C1 segment of cervical spinal cord (tissue), 14 donors: ENCODE data around the gene MYL2.

ENCODE experiments used
- DNase-seq, 14 donors: peaks; one replicate each; lab custom pipeline; 2025; lab: John Stamatoyannopoulos, UW

The MYL2 gene

GRCh38 chr12:110930348-110931314, 10.3 kb upstream of the MYL2 start:
- no peak for DNase-seq

DNA sequence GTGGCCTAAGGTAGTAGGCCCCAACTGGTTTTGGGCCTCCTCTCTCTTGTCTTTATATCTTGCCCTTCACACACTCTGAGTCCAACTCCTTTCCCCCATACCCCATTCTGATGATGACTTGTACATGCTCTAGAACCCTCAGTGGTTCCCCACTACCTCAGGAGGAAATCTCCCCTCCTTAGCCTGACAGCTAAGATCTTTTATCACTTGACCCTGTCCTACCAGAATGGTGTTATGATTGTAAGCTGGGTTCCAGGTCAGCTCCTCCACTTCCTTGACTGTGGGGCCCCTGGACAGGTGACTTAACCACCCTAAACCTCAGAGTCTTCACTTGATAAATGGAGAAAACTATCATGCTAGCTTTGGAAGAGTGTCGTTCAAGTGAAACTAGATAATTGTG, 9.4 kb upstream of the MYL2 start:
- DNase-seq: no peak

DNA sequence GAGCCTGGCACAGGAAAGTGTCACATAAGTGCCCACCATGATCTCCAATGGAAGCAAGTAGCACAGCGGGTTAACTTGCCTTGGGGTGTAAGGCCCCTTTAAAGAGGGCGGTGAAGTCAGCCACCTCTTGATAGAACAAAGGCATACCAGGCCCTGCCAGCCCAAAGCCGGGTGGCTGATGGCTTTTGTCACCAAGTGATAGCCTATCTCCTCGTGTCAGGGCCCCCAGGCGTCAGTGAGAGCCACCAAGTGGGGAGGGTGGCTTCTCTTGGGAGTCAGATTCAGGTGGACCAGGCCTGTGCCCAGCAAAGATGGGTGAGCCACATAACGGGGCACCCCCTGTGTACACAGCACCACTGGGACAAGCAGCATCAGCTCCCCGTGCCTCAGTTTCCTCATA, 8.3 kb upstream of the MYL2 start:
- DNase-seq: no peak

GRCh38 chr12:110927546-110927945, 7.2 kb upstream of the MYL2 start:
- DNase-seq: no peak

GRCh38 chr12:110923692-110924334, 3.4 kb upstream of the MYL2 start:
- no peak for DNase-seq

DNA sequence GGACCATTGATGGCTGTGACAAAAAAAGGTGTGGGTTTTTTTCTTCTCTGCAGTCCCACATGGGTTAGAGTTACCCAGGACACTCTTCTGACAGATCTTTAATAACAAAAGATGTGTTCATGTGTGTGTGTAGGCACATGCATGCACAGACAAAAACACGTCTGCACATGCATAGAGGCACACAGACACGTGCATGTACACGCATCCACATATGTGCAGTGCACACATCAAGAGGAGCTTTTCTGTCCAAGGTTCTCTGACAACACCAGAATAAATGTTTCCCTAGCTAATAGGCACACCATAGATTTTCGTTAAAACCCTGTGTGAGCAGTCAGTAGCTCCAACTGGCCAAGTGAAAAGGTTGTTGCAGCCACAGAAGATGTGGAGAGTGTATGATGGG, 2.8 kb upstream of the MYL2 start:
- no peak for DNase-seq

DNA sequence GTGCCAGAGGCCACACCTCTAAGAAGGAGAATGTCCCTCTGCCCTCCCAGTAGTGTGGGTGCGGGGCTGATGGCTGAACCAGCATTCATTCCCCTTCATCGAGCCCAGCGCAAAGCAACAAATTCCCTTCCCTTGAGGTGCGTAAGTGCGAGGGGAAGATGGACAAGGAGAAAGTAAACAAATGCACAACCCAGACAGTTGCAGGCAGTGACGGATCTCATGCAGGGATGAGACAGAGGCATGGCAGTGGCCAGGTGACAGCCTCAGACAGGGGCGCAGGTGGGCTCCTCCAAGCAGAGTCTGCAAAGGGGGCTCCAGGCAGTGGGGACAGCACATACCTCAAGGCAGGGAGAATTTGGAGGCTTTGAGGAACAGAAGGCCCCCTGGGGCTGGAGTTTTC, 2.3 kb upstream of the MYL2 start:
- no peak for DNase-seq

DNA sequence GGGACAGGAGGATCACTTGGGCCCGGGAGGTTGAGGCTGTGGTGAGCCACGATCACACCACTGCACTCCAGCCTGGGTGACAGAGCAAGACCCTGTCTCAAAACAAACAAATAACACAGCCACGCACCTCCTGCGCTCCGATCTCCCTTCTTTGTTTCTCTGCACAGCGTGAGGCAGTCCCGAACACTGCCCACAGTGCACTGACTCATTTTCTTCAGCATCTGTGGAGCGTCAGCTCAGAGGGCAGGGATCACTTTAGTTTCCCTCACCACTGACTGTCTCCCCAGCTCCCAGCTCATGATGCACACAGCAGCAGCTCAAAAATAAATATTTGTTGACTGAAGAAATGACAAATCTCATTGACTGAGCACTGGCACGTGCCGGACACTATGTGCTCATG, 883 bp upstream of the MYL2 start:
- DNase-seq: no peak

DNA sequence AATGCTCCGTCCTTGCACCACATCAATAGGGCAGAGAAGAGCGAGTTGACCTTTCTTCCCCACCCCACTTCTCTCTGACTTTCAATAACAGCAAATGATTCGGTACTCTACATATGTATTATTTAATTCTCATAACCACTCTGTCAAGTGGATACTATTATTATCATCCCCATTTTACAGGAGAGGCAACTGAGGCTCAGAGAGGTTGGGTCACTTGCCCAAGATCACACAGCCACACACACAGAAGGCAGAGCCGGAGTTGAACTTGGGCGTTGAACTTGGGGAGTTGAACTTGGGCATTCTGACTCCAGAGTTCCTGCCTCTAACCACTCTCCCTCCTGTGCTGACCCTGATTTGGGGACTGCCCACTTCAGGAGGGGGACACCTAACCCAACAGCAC, 659 bp downstream of the MYL2 start:
- DNase-seq: no peak

DNA sequence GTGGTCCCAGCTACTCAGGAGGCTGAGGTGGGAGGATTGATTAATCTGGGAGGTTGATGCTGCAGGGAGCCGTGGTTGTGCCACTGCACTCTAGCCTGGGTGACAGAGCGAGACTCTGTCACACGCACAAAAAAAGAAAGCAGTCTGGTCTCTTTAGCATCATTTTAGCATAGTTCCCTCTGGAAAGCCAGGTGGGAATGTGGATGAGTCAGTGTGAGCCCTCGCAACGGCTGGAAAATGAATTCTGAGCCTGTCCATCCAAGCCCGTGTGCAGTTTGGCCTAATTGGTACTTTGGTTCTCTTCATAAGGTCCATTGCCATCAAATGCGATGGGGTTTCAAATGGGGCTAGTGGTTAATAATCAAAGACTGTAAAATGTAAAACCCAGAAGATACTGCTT, 2.4 kb downstream of the MYL2 start:
- DNase-seq: no peak

GRCh38 chr12:110917467-110917866, 2.9 kb downstream of the MYL2 start:
- no peak for DNase-seq

DNA sequence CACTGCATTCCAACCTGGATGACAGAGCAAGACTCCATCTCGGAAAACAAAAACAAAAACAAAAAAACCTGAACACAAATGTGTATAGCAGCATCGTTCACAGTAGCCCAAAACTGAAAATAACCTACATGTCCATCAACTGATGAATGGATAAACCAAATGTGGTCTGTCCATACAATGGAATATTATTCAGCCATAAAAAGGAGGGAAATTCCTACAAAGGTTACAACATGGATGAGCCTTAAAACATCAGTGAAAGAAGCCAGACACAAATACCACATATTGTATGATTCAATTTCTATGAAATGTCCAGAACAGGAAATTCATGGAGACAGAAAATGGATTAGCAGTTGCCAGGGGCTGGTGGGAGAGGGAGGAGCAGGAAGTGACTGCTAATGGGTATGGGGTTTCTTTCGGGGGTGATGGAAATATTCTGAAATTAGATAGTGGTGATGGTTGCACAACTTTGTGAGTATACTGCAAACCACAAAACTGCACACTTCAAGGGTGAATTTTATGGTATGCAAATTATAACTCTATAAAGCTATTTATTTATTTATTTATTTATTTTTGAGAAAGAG, 4.0 kb downstream of the MYL2 start:
- DNase-seq: no peak

- DNase-seq: no peak
Observed at GRCh38 chr12:110913119-110914056, 7.0 kb downstream of the MYL2 start.

DNA sequence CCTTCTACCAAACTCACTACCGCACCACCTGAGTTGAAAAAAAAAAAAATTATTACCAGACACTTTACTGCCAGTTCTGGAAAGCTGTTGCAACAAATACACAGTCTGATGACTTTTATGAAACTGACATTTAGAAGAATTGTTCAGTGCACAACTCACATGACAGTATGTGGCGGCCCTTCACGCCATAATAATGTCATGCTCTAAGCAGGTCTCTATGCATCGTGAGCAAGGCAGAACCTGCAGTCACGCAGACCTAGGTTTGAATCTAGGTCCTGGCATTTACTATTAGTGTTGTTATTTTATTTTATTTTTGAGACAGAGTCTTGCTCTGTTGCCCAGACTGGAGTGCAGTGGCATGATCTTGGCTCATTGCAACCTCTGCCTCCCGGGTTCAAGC, 8.1 kb downstream of the MYL2 start:
- no peak for DNase-seq

GRCh38 chr12:110908377-110909152, 11.8 kb downstream of the MYL2 start:
- DNase-seq: no peak

DNA sequence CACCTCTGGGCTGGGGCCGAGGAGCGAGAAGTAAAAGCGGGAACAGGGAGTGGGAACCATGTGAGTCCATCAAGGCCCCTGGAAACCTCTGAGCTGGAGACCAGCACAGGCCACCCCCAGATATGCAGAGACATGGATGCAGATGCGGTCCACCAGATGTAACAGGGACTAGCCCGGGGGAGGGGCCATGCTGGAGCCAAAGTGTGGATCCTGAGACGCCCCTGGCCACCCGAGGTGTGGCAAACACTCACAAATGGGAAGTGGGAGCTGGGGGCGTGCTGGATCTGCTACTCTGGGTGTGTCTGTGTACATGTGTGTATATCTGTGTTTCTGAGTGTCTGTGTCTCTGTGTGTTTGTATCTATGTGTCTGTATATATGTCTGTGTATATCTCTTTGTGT, 12.8 kb downstream of the MYL2 start:
- DNase-seq: no peak

DNA sequence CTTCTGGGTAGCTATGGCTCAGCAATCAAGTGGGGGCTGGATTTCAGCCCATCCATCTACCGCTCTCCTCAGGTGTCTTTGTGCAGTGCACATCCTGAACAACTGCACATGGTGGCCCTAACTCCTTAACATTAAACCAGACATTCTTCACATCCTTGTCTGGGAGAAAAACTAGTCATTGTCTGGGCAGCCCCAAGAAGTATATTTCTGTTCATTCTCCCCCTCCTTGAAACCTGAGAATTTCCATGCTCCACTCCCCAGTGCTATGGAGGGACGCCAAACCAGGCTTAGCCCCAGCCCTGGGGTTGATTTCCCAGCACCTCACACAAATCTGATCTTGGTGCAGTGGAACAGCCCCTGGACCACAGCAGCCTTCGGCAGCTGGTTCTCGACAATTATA, 13.4 kb downstream of the MYL2 start:
- DNase-seq: no peak

DNA sequence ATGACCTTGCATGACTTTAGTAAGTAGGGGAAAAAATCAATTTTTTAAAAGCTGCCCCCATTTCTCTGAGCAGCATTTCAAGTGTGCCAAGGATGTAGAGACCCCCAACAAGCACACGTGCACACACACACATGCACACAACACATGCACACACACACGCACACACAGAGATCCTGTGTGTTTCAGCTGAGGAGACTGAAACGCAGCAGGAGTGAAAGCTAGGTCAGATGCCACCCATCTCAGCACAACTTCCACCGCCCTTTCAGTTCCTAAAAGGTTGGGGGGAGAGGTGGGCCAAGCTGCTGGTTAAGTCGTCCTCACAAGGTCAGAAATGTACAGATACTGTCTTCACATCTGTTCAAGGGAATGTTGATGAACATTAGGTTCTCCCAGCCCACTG, 13.9 kb downstream of the MYL2 start:
- no peak for DNase-seq

GRCh38 chr12:110906083-110906482, 14.3 kb downstream of the MYL2 start:
- no peak for DNase-seq

DNA sequence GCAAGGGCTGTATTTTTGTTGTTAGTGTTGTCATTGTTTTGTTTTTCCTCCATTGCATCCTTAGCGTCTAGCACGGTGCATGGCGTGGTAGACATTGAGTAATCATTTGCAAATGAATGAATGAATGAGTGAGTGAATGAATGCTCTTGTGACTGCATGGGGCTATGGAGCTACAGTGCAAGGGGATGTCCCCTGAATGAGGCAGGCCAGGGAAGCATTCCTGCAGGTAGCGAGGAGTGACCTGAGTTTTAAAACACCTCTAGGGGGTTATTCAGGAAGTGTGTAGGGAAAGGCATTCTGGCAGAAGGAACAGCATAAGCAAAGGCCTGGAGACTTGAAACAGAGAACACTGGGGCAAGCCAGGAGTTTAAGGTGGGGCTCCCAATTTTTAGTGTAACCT, 16.9 kb downstream of the MYL2 start:
- no peak for DNase-seq

- DNase-seq: no peak
Observed at GRCh38 chr12:110901401-110901800, 19.0 kb downstream of the MYL2 start.
